ENCODE data around the gene LNP1. TPM values are rescaled to one million over a fixed set of nuclear protein-coding genes. Genes with fewer than 3 reads are reported as not detected.

The LNP1 gene
- total and polyA plus RNA-seq, 9 of the 15 experiments (the other 6 are each of a cell fraction or from before 2014, with no cell fraction given): 1.9 to 5.2 (median 4.5) TPM

GRCh38 chr3:100500320-100500880 is 99.1 kb downstream of the LNP1 start:
- Histone ChIP-seq H2AFZ (ENCODE audit: low read depth, low read length) (no peak overlapping the region), H3K9me1 (ENCODE audit: control insufficient read depth, insufficient read depth, low read length) (no peaks in the 10 kb centered on the region), H3K4me2 (ENCODE audit: insufficient read depth, low read length) (no peak overlapping the region), H3K9ac (ENCODE audit: insufficient read depth in 1 of 2, low read depth in 2 of 2, low read length in 2 of 2) (no peak overlapping the region), H3K27me3 (ENCODE audit: control insufficient read depth in 2 of 2, insufficient read depth in 2 of 2, low read length in 2 of 2) (no peaks in the 10 kb centered on the region), H3K4me1 (replicated peaks in 1 of 2; ENCODE audit: control insufficient read depth in 2 of 2, insufficient read depth in 2 of 2, low read length in 2 of 2) (no peaks in the 10 kb centered on the region), H4K20me1 (replicated peaks; ENCODE audit: control insufficient read depth, insufficient read depth, low read length) (no peaks in the 10 kb centered on the region), H3K27ac (ENCODE audit: extremely low read depth, low read depth, low read length) (no peak overlapping the region), H3K9me3 (replicated peaks; ENCODE audit: control insufficient read depth, insufficient read depth, low read depth, low read length) (no peaks in the 10 kb centered on the region), H3K79me2 (ENCODE audit: control insufficient read depth, insufficient read depth, low read length) (no peaks in the 10 kb centered on the region), H3K4me3 (no peak overlapping the region), H3K36me3 (ENCODE audit: control insufficient read depth, insufficient read depth, low read length) (no peaks in the 10 kb centered on the region)
- POLR2A ChIA-PET: interaction anchor here (0.9 kb wide), 1 partner anchor 8 kb away, joined by 3 read pairs; the partner anchor contains the start of gene TMEM45A
- no peak for TF ChIP-seq MYC (IDR thresholded peaks at IDR 0.05; ENCODE audit: low read depth, low read length)
- no peak for TF ChIP-seq MYC (CRISPR knock-in tag; IDR thresholded peaks at IDR 0.05; ENCODE audit: borderline replicate concordance, low read depth)
- no peak for TF ChIP-seq THRB (CRISPR knock-in tag; conservative IDR thresholded peaks at IDR 0.05)
- intact Hi-C loops (cut with micrococcal nuclease): no loop called here
- DNase-seq (ENCODE audit: extremely low read depth in 1 of 4, low spot score in 3 of 4) (no peak), FAIRE-seq (no peak), ATAC-seq (no peak)
- CTCF ChIA-PET (ENCODE audit: low intra/inter-chr PET ratio): no interaction called here
- BruUV-seq (replicated peaks): no TSS peak
- 25% methylated on average over 6 of the region's 8 CpGs for WGBS (ENCODE audit: insufficient coverage, low coverage, missing lambda C conversion rate)
- in situ Hi-C loops (cut with MboI): no loop called here

- Histone ChIP-seq H3K9ac (ENCODE audit: insufficient read depth in 1 of 2, low read depth in 2 of 2, low read length in 2 of 2) (no peak overlapping the region), H4K20me1 (replicated peaks; ENCODE audit: control insufficient read depth, insufficient read depth, low read length) (no peaks in the 10 kb centered on the region), H3K79me2 (ENCODE audit: control insufficient read depth, insufficient read depth, low read length) (no peaks in the 10 kb centered on the region), H3K4me2 (ENCODE audit: insufficient read depth, low read length) (no peak overlapping the region), H3K9me3 (replicated peaks; ENCODE audit: control insufficient read depth, insufficient read depth, low read depth, low read length) (no peaks in the 10 kb centered on the region), H3K9me1 (ENCODE audit: control insufficient read depth, insufficient read depth, low read length) (no peaks in the 10 kb centered on the region), H3K4me3 (no peak overlapping the region), H3K27ac (ENCODE audit: extremely low read depth, low read depth, low read length) (no peak overlapping the region), H2AFZ (ENCODE audit: low read depth, low read length) (no peak overlapping the region), H3K4me1 (replicated peaks in 1 of 2; ENCODE audit: control insufficient read depth in 2 of 2, insufficient read depth in 2 of 2, low read length in 2 of 2) (no peaks in the 10 kb centered on the region), H3K36me3 (ENCODE audit: control insufficient read depth, insufficient read depth, low read length) (no peaks in the 10 kb centered on the region), H3K27me3 (ENCODE audit: control insufficient read depth in 2 of 2, insufficient read depth in 2 of 2, low read length in 2 of 2) (0 out of 5 replicates have a peak, but pooled peaks cover 0 to 4% of the 10 kb centered on the region in 2 experiments)
- FAIRE-seq (no peak), ATAC-seq (no peak), DNase-seq (ENCODE audit: extremely low read depth in 1 of 4, low spot score in 3 of 4) (no peak)
- in situ Hi-C loops (cut with MboI): no loop called here
- ChIA-PET POLR2A (no interaction called here), CTCF (ENCODE audit: low intra/inter-chr PET ratio) (no interaction called here)
- BruUV-seq (replicated peaks): no TSS peak
- WGBS (ENCODE audit: insufficient coverage, low coverage, missing lambda C conversion rate): 17% methylated on average over 1 of the region's 1 CpG
- intact Hi-C loops (cut with micrococcal nuclease): no loop called here
- no peak for TF ChIP-seq POLR2A (conservative IDR thresholded peaks at IDR 0.05)
- TF ChIP-seq THRAP3 (IDR thresholded peaks at IDR 0.05; ENCODE audit: borderline replicate concordance): no peak
- TF ChIP-seq TRIM28 (IDR thresholded peaks at IDR 0.05): no peak
- TF ChIP-seq CEBPZ (IDR thresholded peaks at IDR 0.05; ENCODE audit: borderline replicate concordance, low read depth, low read length): no peak
- TF ChIP-seq, protein P1, sequence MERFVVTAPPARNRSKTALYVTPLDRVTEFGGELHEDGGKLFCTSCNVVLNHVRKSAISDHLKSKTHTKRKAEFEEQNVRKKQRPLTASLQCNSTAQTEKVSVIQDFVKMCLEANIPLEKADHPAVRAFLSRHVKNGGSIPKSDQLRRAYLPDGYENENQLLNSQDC (CRISPR knock-in tag; IDR thresholded peaks at IDR 0.05): no peak
- no peak for TF ChIP-seq FOXK2 (conservative IDR thresholded peaks at IDR 0.05 in 1 of 2, IDR thresholded peaks at IDR 0.05 in 1 of 2; ENCODE audit: low read depth in 2 of 2)
- TF ChIP-seq, protein P2, sequence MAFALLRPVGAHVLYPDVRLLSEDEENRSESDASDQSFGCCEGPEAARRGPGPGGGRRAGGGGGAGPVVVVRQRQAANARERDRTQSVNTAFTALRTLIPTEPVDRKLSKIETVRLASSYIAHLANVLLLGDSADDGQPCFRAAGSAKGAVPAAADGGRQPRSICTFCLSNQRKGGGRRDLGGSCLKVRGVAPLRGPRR (CRISPR knock-in tag; IDR thresholded peaks at IDR 0.05): no peak
- TF ChIP-seq FOXA1 (IDR thresholded peaks at IDR 0.05; ENCODE audit: borderline replicate concordance): no peak
Observed at GRCh38 chr3:100503448-100503847, 102.1 kb downstream of the LNP1 start.

Data from K562 (cell line).